ENCODE data around the gene TFAP2A. TPM values are rescaled to one million over a fixed set of nuclear protein-coding genes. Genes with fewer than 3 reads are reported as not detected.

Gene TFAP2A
- total and polyA plus RNA-seq, 8 donors, result 0.17 to 0.97 (median 0.39) TPM

GRCh38 chr6:10437891-10438290 is 23.0 kb upstream of the TFAP2A start:
- no peak for TF ChIP-seq CTCF (IDR thresholded peaks at IDR 0.05)
- intact Hi-C loops (cut with DNase I), result loop anchor here in 1 of 2 donors (10.0 kb wide), 1 partner anchor 1453 kb away; no protein-coding TSS in a partner anchor
- Histone ChIP-seq H3K4me1 (no peaks in the 10 kb centered on the region), H3K4me3 (no peak overlapping the region), H3K36me3 (no peaks in the 10 kb centered on the region), H3K27ac (no peak overlapping the region), H3K27me3 (peaks cover 0 to 25% of the 10 kb centered on the region in 2 donors), H3K9me3 (no peaks in the 10 kb centered on the region)
- no peak for DNase-seq
- ATAC-seq, result no peak

- DNase-seq (no peak), ATAC-seq (no peak)
- H3K4me3 ChIP-seq, result no peak overlapping the region
- H3K27me3 ChIP-seq, result peaks cover 2 to 42% of the 10 kb centered on the region in 2 donors
- H3K4me1 ChIP-seq, result no peaks in the 10 kb centered on the region
- no peak for TF ChIP-seq CTCF (IDR thresholded peaks at IDR 0.05)
- intact Hi-C loops (cut with DNase I), result loop anchor here in 1 of 2 donors (10.0 kb wide), 1 partner anchor 1449 kb away; no protein-coding TSS in a partner anchor
- H3K36me3 ChIP-seq, result no peaks in the 10 kb centered on the region
- no peak overlapping the region for H3K27ac ChIP-seq
- H3K9me3 ChIP-seq, result no peaks in the 10 kb centered on the region
Measured at GRCh38 chr6:10434235-10434634, 19.4 kb upstream of the TFAP2A start.

- H3K36me3 ChIP-seq, result no peaks in the 10 kb centered on the region
- peaks cover 4 to 50% of the 10 kb centered on the region in 2 donors for H3K27me3 ChIP-seq
- no peak overlapping the region for H3K4me3 ChIP-seq
- no peak for TF ChIP-seq CTCF (IDR thresholded peaks at IDR 0.05)
- ATAC-seq, result no peak
- no peak overlapping the region for H3K27ac ChIP-seq
- no peaks in the 10 kb centered on the region for H3K4me1 ChIP-seq
- no peaks in the 10 kb centered on the region for H3K9me3 ChIP-seq
- intact Hi-C loops (cut with DNase I), result loop anchor here in 1 of 2 donors (10.0 kb wide), 1 partner anchor 1449 kb away; no protein-coding TSS in a partner anchor
- DNase-seq, result no peak
Measured at GRCh38 chr6:10433322-10433721, 18.4 kb upstream of the TFAP2A start.

- no peak for TF ChIP-seq CTCF (IDR thresholded peaks at IDR 0.05)
- no peak for DNase-seq
- Histone ChIP-seq H3K9me3 (no peaks in the 10 kb centered on the region), H3K27ac (no peak overlapping the region), H3K4me1 (peaks cover 0 to 4% of the 10 kb centered on the region in 2 donors), H3K4me3 (no peak overlapping the region), H3K36me3 (no peaks in the 10 kb centered on the region), H3K27me3 (peaks cover 12 to 67% of the 10 kb centered on the region in 2 donors)
- intact Hi-C loops (cut with DNase I), result loop anchor here in 1 of 2 donors (10.0 kb wide), 1 partner anchor 1447 kb away; no protein-coding TSS in a partner anchor
- ATAC-seq, result no peak
Measured at GRCh38 chr6:10431423-10432164, 16.7 kb upstream of the TFAP2A start.

GRCh38 chr6:10429638-10430427 is 15.0 kb upstream of the TFAP2A start:
- Histone ChIP-seq H3K4me3 (no peak overlapping the region), H3K36me3 (no peaks in the 10 kb centered on the region), H3K27me3 (peaks cover 28 to 84% of the 10 kb centered on the region in 2 donors), H3K27ac (no peak overlapping the region), H3K4me1 (peaks cover 7 to 15% of the 10 kb centered on the region in 2 donors), H3K9me3 (no peaks in the 10 kb centered on the region)
- DNase-seq, result peak in 1 of 4 donors; percentile 48
- ATAC-seq, result peak; percentile 76
- peak; percentile 22 to 37 for TF ChIP-seq CTCF (IDR thresholded peaks at IDR 0.05)
- intact Hi-C loops (cut with DNase I), result loop anchor here in 1 of 2 donors (10.0 kb wide), 1 partner anchor 1445 kb away; no protein-coding TSS in a partner anchor
